Gastrocnemius medialis (tissue), 4 donors: ENCODE data around the gene BCL7C. TPM values are rescaled to one million over a fixed set of nuclear protein-coding genes. Genes with fewer than 3 reads are reported as not detected.
"Not testable (repeated sequence)": the region's sequence is repeated elsewhere in the genome, so short reads cannot be mapped to it uniquely, and the experiment has no call there.

Experiments
- ATAC-seq, 2 donors: fragments of 150-250 bp; one replicate each; pipeline ENCODE4 v1.9.1; 2016
- DNase-seq, 2 donors: peaks; one replicate each; pipeline ENCODE4 v3.0.0-alpha.2; 2019
- H3K27ac ChIP-seq, 4 donors: fragments of 200-600 bp; sonication (generic); 1 replicate in 1 of 4; 2 replicates in 3 of 4; pipeline ENCODE4 v1.5.1; 2016 to 2018; ENCODE audit warnings: mild to moderate bottlenecking in 2 of 4, moderate library complexity in 1 of 4
- H3K27me3 ChIP-seq, 3 donors: fragments of 200-600 bp; sonication (generic) in 2 of 3; 1 replicate in 1 of 3; 2 replicates in 2 of 3; pipeline versions ENCODE4 v1.5.1 to v1.6.0; 2016 to 2019; ENCODE audit warnings: mild to moderate bottlenecking in 1 of 3, moderate library complexity in 1 of 3
- H3K36me3 ChIP-seq, 2 donors: fragments of 200-600 bp; sonication (generic) in 1 of 2; one replicate each; pipeline ENCODE4 v1.5.1; 2017 to 2018
- H3K4me1 ChIP-seq, 2 donors: fragments of 200-600 bp; sonication (generic) in 1 of 2; one replicate each; pipeline ENCODE4 v1.5.1; 2016 to 2017; ENCODE audit warnings: mild to moderate bottlenecking in 2 of 2
- H3K4me3 ChIP-seq, 4 donors: fragments of 200-600 bp; sonication (generic) in 3 of 4; 1 replicate in 1 of 4; 2 replicates in 3 of 4; pipeline ENCODE4 v1.5.1; 2016 to 2019; ENCODE audit warnings: mild to moderate bottlenecking in 2 of 4
- H3K9me3 ChIP-seq, 3 donors: fragments of 200-600 bp; sonication (generic) in 2 of 3; 1 replicate in 1 of 3; 2 replicates in 2 of 3; pipeline ENCODE4 v1.5.1; 2016 to 2019
- CTCF ChIP-seq, 5 experiments: fragments of 450-650 bp in 3 of 5; fragments of 200-600 bp in 2 of 5; sonication (generic) in 2 of 5; IDR thresholded peaks in 4 of 5; conservative IDR thresholded peaks in 1 of 5; 1 replicate in 4 of 5; 2 replicates in 1 of 5; pipeline ENCODE4 v1.5.1; 2016 to 2019; ENCODE audit warnings: antibody characterized with exemption in 5 of 5, mild to moderate bottlenecking in 3 of 5, moderate library complexity in 3 of 5
- POLR2A ChIP-seq, 2 donors: fragments of 450-650 bp; IDR thresholded peaks; one replicate each; pipeline ENCODE4 v1.6.1; 2017; ENCODE audit warnings: antibody characterized with exemption in 2 of 2, mild to moderate bottlenecking in 2 of 2, moderate library complexity in 2 of 2
- in situ Hi-C, 4 donors: fragments of 200-750 bp; cut with MboI; loops; one replicate each; pipeline versions ENCODE4 v1.15.0 to v1.8.0; 2017; ENCODE audit warnings: low sequenced_read_pairs in 4 of 4
- intact Hi-C: fragments of 100-400 bp; cut with DNase I; formaldehyde crosslinking; loops from one replicate; pipeline ENCODE4 v1.15.1; 2023; ENCODE audit warnings: low total_unique reads
- total RNA-seq, 4 donors: library from RNA; depleted of rRNA; stranded (reverse); fragments of >200 nt; gene quantifications; one replicate each; pipeline versions ENCODE4 v1.1.0 to v1.2.3, GENCODE V29; 2016

The BCL7C gene
- 10 to 100 TPM; 16.4 to 24.5 (median 22.3) TPM for total RNA-seq

- Histone ChIP-seq H3K4me3 (peak within 1 kb of the TSS; percentile 71 to 81 (median 80)), H3K27me3 (no peaks in the 10 kb centered on the region), H3K4me1 (peaks cover 34 to 39% of the 10 kb centered on the region in 2 donors), H3K36me3 (peaks cover 0 to 14% of the 10 kb centered on the region in 2 donors), H3K27ac (peak within 1 kb of the TSS; percentile 93 to 100 (median 96)), H3K9me3 (no peaks in the 10 kb centered on the region)
- in situ Hi-C loops: no loop called here
- DNase-seq (peak; percentile 89), ATAC-seq (peak; percentile 59 to 67)
- intact Hi-C loops: loop anchor here (1.0 to 2.0 kb wide), 3 partner anchors 19 to 63 kb away; partner anchors contain the start of gene SETD1A
- TF ChIP-seq CTCF (IDR thresholded peaks at IDR 0.05 in 4 of 5, conservative IDR thresholded peaks at IDR 0.05 in 1 of 5): peak; percentile 31 to 71 (median 45)
- TF ChIP-seq POLR2A (IDR thresholded peaks at IDR 0.05): peak; percentile 35 to 57
These were observed at the start of gene BCL7C for GRCh38 chr16:30893744-30894539. BCL7C (minus strand) TSS chr16:30894077; CDS start chr16:30893944, 133 bp downstream.

- Histone ChIP-seq H3K9me3 (no peaks in the 10 kb centered on the region), H3K4me3 (no peak overlapping the region), H3K36me3 (peaks cover 0 to 10% of the 10 kb centered on the region in 2 donors), H3K4me1 (peaks cover 5 to 6% of the 10 kb centered on the region in 2 donors), H3K27me3 (no peaks in the 10 kb centered on the region), H3K27ac (peak overlapping the region in 2 of 4 donors; percentile 19 to 25)
- in situ Hi-C loops: no loop called here
- no peak for ATAC-seq
- no peak for DNase-seq
- TF ChIP-seq POLR2A (IDR thresholded peaks at IDR 0.05) (no peak), CTCF (IDR thresholded peaks at IDR 0.05 in 4 of 5, conservative IDR thresholded peaks at IDR 0.05 in 1 of 5) (no peak)
- intact Hi-C loops: loop anchor here (1.0 kb wide), 1 partner anchor 19 kb away; the partner anchor contains the start of gene FBXL19
These were observed 48.5 kb upstream of the BCL7C start for GRCh38 chr16:30942426-30942806.

- Histone ChIP-seq H3K4me3 (no peak overlapping the region), H3K27me3 (no peaks in the 10 kb centered on the region), H3K36me3 (peaks cover 0 to 6% of the 10 kb centered on the region in 2 donors), H3K27ac (peak overlapping the region in 2 of 4 donors; percentile 19 to 25), H3K9me3 (no peaks in the 10 kb centered on the region), H3K4me1 (peaks cover 5 to 6% of the 10 kb centered on the region in 2 donors)
- in situ Hi-C loops: no loop called here
- TF ChIP-seq POLR2A (IDR thresholded peaks at IDR 0.05) (no peak), CTCF (IDR thresholded peaks at IDR 0.05 in 4 of 5, conservative IDR thresholded peaks at IDR 0.05 in 1 of 5) (peak; percentile 64 to 86 (median 82))
- ATAC-seq (peak; percentile 75 to 90), DNase-seq (peak; percentile 56 to 81)
- intact Hi-C loops: loop anchor here (1.0 kb wide), 1 partner anchor 19 kb away; the partner anchor contains the start of gene FBXL19
These were observed 47.9 kb upstream of the BCL7C start for GRCh38 chr16:30941600-30942425.

GRCh38 chr16:30939571-30939970 is 45.7 kb upstream of the BCL7C start:
- ATAC-seq, intact Hi-C loops, H3K27ac ChIP-seq, H3K36me3 ChIP-seq, H3K9me3 ChIP-seq, DNase-seq, H3K4me1 ChIP-seq, in situ Hi-C loops, H3K4me3 ChIP-seq, H3K27me3 ChIP-seq: not testable (repeated sequence)
